Body of pancreas (tissue), 4 donors: ENCODE data around the gene NDUFAF5.

Source experiments
- CTCF ChIP-seq, 7 experiments: fragments of 450-650 bp in 4 of 7; fragments of 200-600 bp in 3 of 7; sonication (generic) in 3 of 7; IDR thresholded peaks; one replicate each; pipeline ENCODE4 v1.5.1; 2016 to 2019; ENCODE audit warnings: antibody characterized with exemption in 7 of 7
- POLR2A ChIP-seq, 3 donors: fragments of 450-650 bp; IDR thresholded peaks; one replicate each; pipeline ENCODE4 v1.6.1; 2016; ENCODE audit warnings: antibody characterized with exemption in 3 of 3, mild to moderate bottlenecking in 2 of 3

- TF ChIP-seq CTCF (IDR thresholded peaks at IDR 0.05) (no peak), POLR2A (IDR thresholded peaks at IDR 0.05) (no peak)
These were observed 1.3 kb upstream of the NDUFAF5 start for GRCh38 chr20:13783528-13783927.
